HEK293 (cell line): ENCODE results near the gene CHID1.

Experiments used
- CTCF ChIA-PET: fragments of 350-600 bp; formaldehyde crosslinking; extraction: SDS; loops from one replicate; lab custom pipeline; 2021; ENCODE audit warnings: antibody characterized with exemption; lab: Yijun Ruan, JAX
- POLR2A ChIA-PET: fragments of 300-600 bp; formaldehyde crosslinking; extraction: SDS; loops from one replicate; lab custom pipeline; 2020; ENCODE audit warnings: antibody characterized with exemption, inconsistent platforms; lab: Yijun Ruan, JAX
- H3K27ac ChIP-seq: fragments of 200-500 bp; sonication (Bioruptor generic); 2 replicates; pipeline ENCODE4 v1.5.1; 2014; ENCODE audit warnings: low read depth, low read length, control low read depth, inconsistent platforms; ENCODE audit errors: extremely low read depth
- H3K36me3 ChIP-seq, 2 experiments: fragments of 200-500 bp in 1 of 2; sonication (Bioruptor generic) in 1 of 2; 1 replicate in 1 of 2; 2 replicates in 1 of 2; pipeline ENCODE4 v1.5.1; 2014 to 2017; ENCODE audit warnings: inconsistent platforms in 2 of 2, low read length in 2 of 2; ENCODE audit not compliant: control insufficient read depth in 2 of 2, insufficient read depth in 1 of 2
- H3K4me1 ChIP-seq: fragments of 200-500 bp; sonication (Bioruptor generic); 2 replicates; pipeline ENCODE4 v1.5.1; 2014; ENCODE audit warnings: mild to moderate bottlenecking, low read length, inconsistent platforms; ENCODE audit not compliant: control insufficient read depth, insufficient read depth
- H3K4me3 ChIP-seq: 2 replicates; pipeline ENCODE4 v1.5.1; 2011; ENCODE audit warnings: low read depth, mild to moderate bottlenecking, control low read depth, low read length, moderate library complexity
- H3K9me3 ChIP-seq: fragments of 200-500 bp; sonication (Bioruptor generic); 2 replicates; pipeline ENCODE4 v1.5.1; 2014; ENCODE audit warnings: low read depth, low read length, inconsistent platforms; ENCODE audit not compliant: control insufficient read depth, insufficient read depth
- BCL6B ChIP-seq: fragments of 450-650 bp; formaldehyde crosslinking; IDR thresholded peaks from 2 replicates; pipeline ENCODE4 v1.5.1; 2017; ENCODE audit warnings: missing biosample characterization, missing genetic modification characterization
- MZF1 ChIP-seq: fragments of 450-650 bp; formaldehyde crosslinking; IDR thresholded peaks from 2 replicates; pipeline ENCODE4 v1.5.1; 2017; ENCODE audit warnings: missing biosample characterization, missing genetic modification characterization, borderline replicate concordance
- PRDM4 ChIP-seq: fragments of 450-650 bp; formaldehyde crosslinking; IDR thresholded peaks from 2 replicates; pipeline ENCODE4 v1.5.1; 2017; ENCODE audit warnings: missing biosample characterization, missing genetic modification characterization
- SP2 ChIP-seq: fragments of 450-650 bp; formaldehyde crosslinking; IDR thresholded peaks from 2 replicates; pipeline ENCODE4 v1.5.1; 2016; ENCODE audit warnings: missing biosample characterization, missing genetic modification characterization
- TRIM28 ChIP-seq: IDR thresholded peaks from 2 replicates; pipeline ENCODE4 v1.6.1; 2011; ENCODE audit warnings: low read length, control low read depth, borderline replicate concordance
- ZBTB1 ChIP-seq: fragments of 450-650 bp; formaldehyde crosslinking; IDR thresholded peaks from 2 replicates; pipeline ENCODE4 v1.5.1; 2016; ENCODE audit warnings: missing biosample characterization, missing genetic modification characterization
- ZBTB17 ChIP-seq: fragments of 450-650 bp; formaldehyde crosslinking; IDR thresholded peaks from 2 replicates; pipeline ENCODE4 v1.5.1; 2016; ENCODE audit warnings: missing biosample characterization, missing genetic modification characterization
- ZBTB20 ChIP-seq: fragments of 450-650 bp; formaldehyde crosslinking; IDR thresholded peaks from 2 replicates; pipeline ENCODE4 v1.5.1; 2016; ENCODE audit warnings: missing biosample characterization, missing genetic modification characterization
- ZFHX2 ChIP-seq: fragments of 450-650 bp; formaldehyde crosslinking; conservative IDR thresholded peaks from 2 replicates; pipeline ENCODE4 v1.5.1; 2016; ENCODE audit warnings: missing biosample characterization, missing genetic modification characterization
- ZNF157 ChIP-seq: fragments of 450-650 bp; formaldehyde crosslinking; IDR thresholded peaks from 2 replicates; pipeline ENCODE4 v1.5.1; 2016; ENCODE audit warnings: missing biosample characterization, missing genetic modification characterization
- ZNF169 ChIP-seq: fragments of 450-650 bp; formaldehyde crosslinking; IDR thresholded peaks from 2 replicates; pipeline ENCODE4 v1.5.1; 2016; ENCODE audit warnings: missing biosample characterization, missing genetic modification characterization
- ZNF37A ChIP-seq: fragments of 450-650 bp; IDR thresholded peaks from 2 replicates; pipeline ENCODE4 v1.5.1; 2018; ENCODE audit warnings: missing biosample characterization, missing genetic modification characterization
- ZNF391 ChIP-seq: fragments of 450-650 bp; formaldehyde crosslinking; IDR thresholded peaks from 2 replicates; pipeline ENCODE4 v1.5.1; 2016; ENCODE audit warnings: low read depth, missing biosample characterization, missing genetic modification characterization, borderline replicate concordance
- ZNF433 ChIP-seq: fragments of 450-650 bp; formaldehyde crosslinking; IDR thresholded peaks from 2 replicates; pipeline ENCODE4 v1.5.1; 2016; ENCODE audit warnings: missing biosample characterization, missing genetic modification characterization, low read depth
- ZNF521 ChIP-seq: fragments of 450-650 bp; formaldehyde crosslinking; IDR thresholded peaks from 2 replicates; pipeline ENCODE4 v1.5.1; 2017; ENCODE audit warnings: missing biosample characterization, mild to moderate bottlenecking, missing genetic modification characterization
- ZNF555 ChIP-seq: fragments of 450-650 bp; formaldehyde crosslinking; conservative IDR thresholded peaks from 2 replicates; pipeline ENCODE4 v1.5.1; 2017; ENCODE audit warnings: missing biosample characterization, mild to moderate bottlenecking, missing genetic modification characterization, inconsistent platforms
- TF ChIP-seq, protein P1 (sequence below): fragments of 450-650 bp; IDR thresholded peaks from 2 replicates; pipeline ENCODE4 v1.5.1; 2018; ENCODE audit warnings: missing biosample characterization, missing genetic modification characterization

The CHID1 gene

GRCh38 chr11:958101-958500, 47.5 kb upstream of the CHID1 start:
- POLR2A ChIA-PET = interaction anchor here (0.6 to 1.4 kb wide), 3 partner anchors 28 to 64 kb away, joined by 3 to 8 read pairs (median 4); partner anchors contain the start of gene CHID1
- no peaks in the 10 kb centered on the region for H3K4me1 ChIP-seq
- no peak for TF ChIP-seq ZBTB20 (tag by site-specific recombination)
- TF ChIP-seq PRDM4 (tag by site-specific recombination) = no peak
- no peak for TF ChIP-seq ZFHX2 (tag by site-specific recombination)
- TF ChIP-seq, all 188 proteins: peak for 0
- CTCF ChIA-PET = no interaction called here
- H3K4me3 ChIP-seq = no peak overlapping the region
- H3K36me3 ChIP-seq = peaks cover 0 to 59% of the 10 kb centered on the region in 2 experiments; a peak in 2 of 3 replicates
- no peaks in the 10 kb centered on the region for H3K9me3 ChIP-seq
- H3K27ac ChIP-seq = no peak overlapping the region

DNA sequence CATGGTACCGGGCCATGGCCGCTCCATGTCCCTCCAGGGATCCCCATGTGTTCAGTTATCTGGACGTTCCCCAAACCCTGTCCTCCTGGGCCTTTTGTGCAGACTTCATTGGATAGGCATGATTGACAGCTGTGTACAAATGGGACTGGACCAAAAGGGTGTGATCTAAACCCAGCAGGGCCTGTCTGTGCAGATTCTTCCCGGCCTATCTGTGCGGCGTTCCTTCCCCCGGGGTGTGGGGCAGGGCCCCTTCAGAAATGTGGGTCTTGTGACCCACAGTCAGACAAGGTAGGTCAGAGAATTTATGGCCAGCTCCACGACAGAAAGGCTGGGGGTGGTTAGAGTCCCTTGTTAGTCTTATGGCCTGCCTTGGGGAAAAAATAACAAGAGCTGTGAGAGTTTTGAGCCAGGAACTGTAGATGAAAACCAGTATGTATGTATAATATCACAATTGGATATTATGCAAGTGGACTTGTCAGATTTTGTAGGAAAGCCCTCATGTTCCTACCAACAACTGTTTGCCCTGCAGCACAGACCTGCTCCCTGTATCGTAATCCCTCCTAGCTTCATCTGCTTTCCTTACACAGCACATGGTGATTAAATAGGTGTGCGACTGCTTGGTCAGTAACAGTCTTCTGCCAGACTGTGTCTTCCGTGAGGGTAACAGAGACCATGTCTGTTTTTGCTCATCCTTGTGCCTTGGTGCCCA, 46.8 kb upstream of the CHID1 start:
- H3K27ac ChIP-seq = no peak overlapping the region
- ChIA-PET POLR2A (interaction anchor here (0.6 to 1.4 kb wide), 3 partner anchors 28 to 64 kb away, joined by 3 to 8 read pairs (median 4); partner anchors contain the start of gene CHID1), CTCF (no interaction called here)
- H3K9me3 ChIP-seq = no peaks in the 10 kb centered on the region
- H3K4me3 ChIP-seq = no peak overlapping the region
- H3K4me1 ChIP-seq = no peaks in the 10 kb centered on the region
- TF ChIP-seq ZNF555 (tag by site-specific recombination) (no peak), MZF1 (tag by site-specific recombination) (no peak), BCL6B (tag by site-specific recombination) (no peak), ZBTB17 (tag by site-specific recombination) (no peak), ZNF521 (tag by site-specific recombination) (no peak), ZNF37A (tag by site-specific recombination) (no peak), SP2 (tag by site-specific recombination) (no peak), TRIM28 (no peak), ZBTB1 (tag by site-specific recombination) (no peak), ZNF169 (tag by site-specific recombination) (no peak), ZNF433 (no peak), ZNF391 (tag by site-specific recombination) (no peak), ZNF157 (tag by site-specific recombination) (no peak)
- TF ChIP-seq, protein P1, sequence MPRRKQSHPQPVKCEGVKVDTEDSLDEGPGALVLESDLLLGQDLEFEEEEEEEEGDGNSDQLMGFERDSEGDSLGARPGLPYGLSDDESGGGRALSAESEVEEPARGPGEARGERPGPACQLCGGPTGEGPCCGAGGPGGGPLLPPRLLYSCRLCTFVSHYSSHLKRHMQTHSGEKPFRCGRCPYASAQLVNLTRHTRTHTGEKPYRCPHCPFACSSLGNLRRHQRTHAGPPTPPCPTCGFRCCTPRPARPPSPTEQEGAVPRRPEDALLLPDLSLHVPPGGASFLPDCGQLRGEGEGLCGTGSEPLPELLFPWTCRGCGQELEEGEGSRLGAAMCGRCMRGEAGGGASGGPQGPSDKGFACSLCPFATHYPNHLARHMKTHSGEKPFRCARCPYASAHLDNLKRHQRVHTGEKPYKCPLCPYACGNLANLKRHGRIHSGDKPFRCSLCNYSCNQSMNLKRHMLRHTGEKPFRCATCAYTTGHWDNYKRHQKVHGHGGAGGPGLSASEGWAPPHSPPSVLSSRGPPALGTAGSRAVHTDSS (tag by site-specific recombination) = no peak
- H3K36me3 ChIP-seq = peaks cover 0 to 55% of the 10 kb centered on the region in 2 experiments; a peak in 2 of 3 replicates
